HL-60 (cell line): Measurements from ENCODE around the gene CEP128.

ENCODE experiments used
- DNase-seq, 2 experiments: peaks; one replicate each; pipeline ENCODE4 v3.0.0-alpha.2; 2010 to 2020; ENCODE audit warnings: low read depth in 1 of 2, low spot score in 1 of 2
- H3K27ac ChIP-seq: fragments of 250-450 bp; sonication (Bioruptor Pico); replicated peaks from 2 replicates; pipeline ENCODE4 v1.5.1; 2020; ENCODE audit warnings: mild to moderate bottlenecking, moderate library complexity
- H3K27me3 ChIP-seq: fragments of 250-450 bp; sonication (Bioruptor Pico); 2 replicates; pipeline ENCODE4 v1.5.1; 2021; ENCODE audit warnings: mild to moderate bottlenecking, moderate library complexity; ENCODE audit not compliant: insufficient read depth, poor library complexity, severe bottlenecking
- H3K4me3 ChIP-seq: replicated peaks from 2 replicates; pipeline ENCODE4 v1.5.1; 2011; ENCODE audit warnings: mild to moderate bottlenecking, control low read depth, low read length; ENCODE audit not compliant: insufficient read depth
- CTCF ChIP-seq: IDR thresholded peaks from one replicate; pipeline ENCODE4 v1.5.1; 2011; ENCODE audit warnings: low read length, control low read depth, inconsistent platforms; ENCODE audit not compliant: insufficient read depth
- GABPA ChIP-seq: IDR thresholded peaks from 2 replicates; pipeline ENCODE4 v1.6.1; 2012; ENCODE audit warnings: low read depth
- POLR2AphosphoS5 ChIP-seq: IDR thresholded peaks from 2 replicates; pipeline ENCODE4 v1.6.1; 2012; ENCODE audit warnings: low read depth
- REST ChIP-seq: IDR thresholded peaks from 2 replicates; pipeline ENCODE4 v1.6.1; 2012; ENCODE audit warnings: low read depth; ENCODE audit not compliant: insufficient replicate concordance
- SPI1 ChIP-seq: IDR thresholded peaks from 2 replicates; pipeline ENCODE4 v1.6.1; 2012; ENCODE audit warnings: low read depth, mild to moderate bottlenecking, borderline replicate concordance

Gene CEP128

GRCh38 chr14:80959496-80959895 is 18.0 kb upstream of the CEP128 start:
- H3K27me3 ChIP-seq = no peaks in the 10 kb centered on the region
- TF ChIP-seq CTCF (no peak), SPI1 (no peak), REST (no peak), POLR2AphosphoS5 (no peak), GABPA (no peak)
- no peak overlapping the region for H3K4me3 ChIP-seq
- no peak overlapping the region for H3K27ac ChIP-seq
- DNase-seq = no peak

GRCh38 chr14:80958939-80959338 is 17.4 kb upstream of the CEP128 start:
- Histone ChIP-seq H3K27ac (no peak overlapping the region), H3K27me3 (no peaks in the 10 kb centered on the region), H3K4me3 (no peak overlapping the region)
- no peak for TF ChIP-seq REST
- no peak for TF ChIP-seq POLR2AphosphoS5
- no peak for TF ChIP-seq SPI1
- no peak for TF ChIP-seq CTCF
- TF ChIP-seq GABPA = no peak
- DNase-seq = no peak

GRCh38 chr14:80958226-80958625 is 16.7 kb upstream of the CEP128 start:
- TF ChIP-seq CTCF (no peak), REST (no peak), SPI1 (no peak), POLR2AphosphoS5 (no peak), GABPA (no peak)
- DNase-seq = no peak
- Histone ChIP-seq H3K4me3 (no peak overlapping the region), H3K27me3 (no peaks in the 10 kb centered on the region), H3K27ac (no peak overlapping the region)
